Measurements from ENCODE around the gene SGCA.

DNA sequence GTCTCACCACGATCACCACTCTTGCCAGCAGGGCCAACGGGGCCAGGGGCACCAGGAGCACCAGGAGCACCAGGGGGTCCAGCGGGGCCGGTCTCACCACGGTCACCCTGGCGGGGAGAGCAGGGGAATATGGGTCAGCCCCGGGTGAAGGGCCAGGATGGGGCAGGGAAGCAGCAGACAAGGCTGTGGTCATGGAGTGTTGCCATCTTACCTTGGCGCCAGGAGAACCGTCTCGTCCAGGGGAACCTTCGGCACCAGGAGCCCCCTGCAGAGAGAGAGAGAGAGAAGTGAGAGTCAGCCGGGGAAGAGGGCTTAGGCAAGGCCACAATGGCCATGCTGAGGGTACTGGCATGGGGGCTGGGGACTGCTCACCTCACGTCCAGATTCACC lies 22.7 kb downstream of the SGCA start:
- TF ChIP-seq, protein P1, sequence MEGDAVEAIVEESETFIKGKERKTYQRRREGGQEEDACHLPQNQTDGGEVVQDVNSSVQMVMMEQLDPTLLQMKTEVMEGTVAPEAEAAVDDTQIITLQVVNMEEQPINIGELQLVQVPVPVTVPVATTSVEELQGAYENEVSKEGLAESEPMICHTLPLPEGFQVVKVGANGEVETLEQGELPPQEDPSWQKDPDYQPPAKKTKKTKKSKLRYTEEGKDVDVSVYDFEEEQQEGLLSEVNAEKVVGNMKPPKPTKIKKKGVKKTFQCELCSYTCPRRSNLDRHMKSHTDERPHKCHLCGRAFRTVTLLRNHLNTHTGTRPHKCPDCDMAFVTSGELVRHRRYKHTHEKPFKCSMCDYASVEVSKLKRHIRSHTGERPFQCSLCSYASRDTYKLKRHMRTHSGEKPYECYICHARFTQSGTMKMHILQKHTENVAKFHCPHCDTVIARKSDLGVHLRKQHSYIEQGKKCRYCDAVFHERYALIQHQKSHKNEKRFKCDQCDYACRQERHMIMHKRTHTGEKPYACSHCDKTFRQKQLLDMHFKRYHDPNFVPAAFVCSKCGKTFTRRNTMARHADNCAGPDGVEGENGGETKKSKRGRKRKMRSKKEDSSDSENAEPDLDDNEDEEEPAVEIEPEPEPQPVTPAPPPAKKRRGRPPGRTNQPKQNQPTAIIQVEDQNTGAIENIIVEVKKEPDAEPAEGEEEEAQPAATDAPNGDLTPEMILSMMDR (IDR thresholded peaks at IDR 0.05; ENCODE audit: low read depth, low read length, missing input control) = no peak
- TF ChIP-seq GABPA (IDR thresholded peaks at IDR 0.05 in 1 of 2, conservative IDR thresholded peaks at IDR 0.05 in 1 of 2) = no peak
- no peak for TF ChIP-seq YY1 (IDR thresholded peaks at IDR 0.05)
- no peak for TF ChIP-seq ATF3 (IDR thresholded peaks at IDR 0.05)
- TF ChIP-seq, protein P2, sequence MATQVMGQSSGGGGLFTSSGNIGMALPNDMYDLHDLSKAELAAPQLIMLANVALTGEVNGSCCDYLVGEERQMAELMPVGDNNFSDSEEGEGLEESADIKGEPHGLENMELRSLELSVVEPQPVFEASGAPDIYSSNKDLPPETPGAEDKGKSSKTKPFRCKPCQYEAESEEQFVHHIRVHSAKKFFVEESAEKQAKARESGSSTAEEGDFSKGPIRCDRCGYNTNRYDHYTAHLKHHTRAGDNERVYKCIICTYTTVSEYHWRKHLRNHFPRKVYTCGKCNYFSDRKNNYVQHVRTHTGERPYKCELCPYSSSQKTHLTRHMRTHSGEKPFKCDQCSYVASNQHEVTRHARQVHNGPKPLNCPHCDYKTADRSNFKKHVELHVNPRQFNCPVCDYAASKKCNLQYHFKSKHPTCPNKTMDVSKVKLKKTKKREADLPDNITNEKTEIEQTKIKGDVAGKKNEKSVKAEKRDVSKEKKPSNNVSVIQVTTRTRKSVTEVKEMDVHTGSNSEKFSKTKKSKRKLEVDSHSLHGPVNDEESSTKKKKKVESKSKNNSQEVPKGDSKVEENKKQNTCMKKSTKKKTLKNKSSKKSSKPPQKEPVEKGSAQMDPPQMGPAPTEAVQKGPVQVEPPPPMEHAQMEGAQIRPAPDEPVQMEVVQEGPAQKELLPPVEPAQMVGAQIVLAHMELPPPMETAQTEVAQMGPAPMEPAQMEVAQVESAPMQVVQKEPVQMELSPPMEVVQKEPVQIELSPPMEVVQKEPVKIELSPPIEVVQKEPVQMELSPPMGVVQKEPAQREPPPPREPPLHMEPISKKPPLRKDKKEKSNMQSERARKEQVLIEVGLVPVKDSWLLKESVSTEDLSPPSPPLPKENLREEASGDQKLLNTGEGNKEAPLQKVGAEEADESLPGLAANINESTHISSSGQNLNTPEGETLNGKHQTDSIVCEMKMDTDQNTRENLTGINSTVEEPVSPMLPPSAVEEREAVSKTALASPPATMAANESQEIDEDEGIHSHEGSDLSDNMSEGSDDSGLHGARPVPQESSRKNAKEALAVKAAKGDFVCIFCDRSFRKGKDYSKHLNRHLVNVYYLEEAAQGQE (IDR thresholded peaks at IDR 0.05) = no peak
- no peak for TF ChIP-seq RAD21 (IDR thresholded peaks at IDR 0.05)
- no peak for TF ChIP-seq TAF1 (conservative IDR thresholded peaks at IDR 0.05)
- TF ChIP-seq, protein P3, sequence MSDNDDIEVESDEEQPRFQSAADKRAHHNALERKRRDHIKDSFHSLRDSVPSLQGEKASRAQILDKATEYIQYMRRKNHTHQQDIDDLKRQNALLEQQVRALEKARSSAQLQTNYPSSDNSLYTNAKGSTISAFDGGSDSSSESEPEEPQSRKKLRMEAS (IDR thresholded peaks at IDR 0.05) = no peak
- no peak for TF ChIP-seq SP1 (IDR thresholded peaks at IDR 0.05)
- no peak for TF ChIP-seq EGR1 (IDR thresholded peaks at IDR 0.05; ENCODE audit: low read depth in 2 of 2)
- no peak for TF ChIP-seq FOXA1 (IDR thresholded peaks at IDR 0.05)
- TF ChIP-seq HNF4G (IDR thresholded peaks at IDR 0.05) = no peak

All from liver (tissue), 3 donors.